Amniotic epithelial cell (primary cell): ENCODE results near the gene RIC8A.
"Not testable (repeated sequence)": the region's sequence is repeated elsewhere in the genome, so short reads cannot be mapped to it uniquely, and the experiment has no call there.

Source experiments
- DNase-seq: peaks from one replicate; pipeline ENCODE4 v3.0.0-alpha.2; 2010; ENCODE audit warnings: low read depth

Gene RIC8A

DNA sequence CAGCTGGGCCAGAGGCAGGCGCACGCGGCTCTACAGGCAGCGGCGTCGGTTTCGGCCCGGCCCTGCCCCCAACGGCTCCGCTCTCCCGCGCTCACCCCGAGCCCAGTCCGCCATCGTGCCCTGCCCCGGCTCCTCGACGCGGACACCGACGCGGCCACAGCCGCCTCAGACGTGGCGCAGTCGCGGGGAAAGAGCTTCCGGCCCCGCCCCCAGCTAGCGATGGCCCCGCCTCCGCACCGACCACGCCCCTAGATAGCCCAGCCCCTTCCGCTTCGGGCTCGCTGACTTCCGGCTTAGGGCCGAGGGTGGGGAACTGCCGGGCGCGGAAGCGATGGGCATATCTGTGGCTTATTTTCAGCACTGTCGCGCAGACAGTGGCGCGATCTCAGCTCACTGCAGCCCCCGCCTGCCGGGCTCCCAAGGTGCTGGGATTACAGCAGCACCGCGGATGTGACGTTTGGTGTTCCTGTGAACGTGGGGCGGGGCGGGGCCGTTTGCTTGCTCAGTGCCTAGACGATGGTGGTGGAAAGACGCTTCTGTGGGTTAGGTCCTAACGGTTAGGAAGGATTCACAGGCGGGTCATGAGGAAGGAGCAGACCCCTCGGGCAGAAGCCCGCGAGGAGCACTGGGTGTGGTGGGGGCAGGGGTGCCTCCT is at the start of gene RIC8A, which contains the start of gene BET1L:
RIC8A (plus strand) TSS at position 501 of the 655 bp plus-strand sequence. CDS start 1,147 bp downstream, outside the sequence.
BET1L (minus strand) TSS at position 192 of the 655 bp plus-strand sequence; CDS start at position 114, 78 bp downstream.
- DNase-seq = peak; percentile 98

DNA sequence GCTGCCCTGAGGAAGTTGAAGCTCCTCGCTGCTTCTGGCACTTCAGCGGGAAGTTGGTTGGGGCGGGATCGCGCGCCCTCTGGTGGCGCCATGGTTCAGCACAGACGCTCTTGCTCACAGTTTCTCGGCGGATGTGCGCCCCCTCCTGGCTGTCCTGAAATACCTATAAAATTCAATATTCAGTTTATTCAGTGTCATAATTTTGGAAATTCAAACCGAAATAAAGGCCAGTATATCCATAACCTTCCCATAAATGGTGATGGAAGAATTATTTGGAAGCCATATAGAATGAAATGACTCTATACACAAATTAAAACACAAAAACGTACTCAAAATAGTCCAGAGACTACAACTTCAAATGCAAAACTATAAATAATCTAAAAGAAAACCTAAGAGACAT is 27.3 kb upstream of the RIC8A start:
- not testable (repeated sequence) for DNase-seq

DNA sequence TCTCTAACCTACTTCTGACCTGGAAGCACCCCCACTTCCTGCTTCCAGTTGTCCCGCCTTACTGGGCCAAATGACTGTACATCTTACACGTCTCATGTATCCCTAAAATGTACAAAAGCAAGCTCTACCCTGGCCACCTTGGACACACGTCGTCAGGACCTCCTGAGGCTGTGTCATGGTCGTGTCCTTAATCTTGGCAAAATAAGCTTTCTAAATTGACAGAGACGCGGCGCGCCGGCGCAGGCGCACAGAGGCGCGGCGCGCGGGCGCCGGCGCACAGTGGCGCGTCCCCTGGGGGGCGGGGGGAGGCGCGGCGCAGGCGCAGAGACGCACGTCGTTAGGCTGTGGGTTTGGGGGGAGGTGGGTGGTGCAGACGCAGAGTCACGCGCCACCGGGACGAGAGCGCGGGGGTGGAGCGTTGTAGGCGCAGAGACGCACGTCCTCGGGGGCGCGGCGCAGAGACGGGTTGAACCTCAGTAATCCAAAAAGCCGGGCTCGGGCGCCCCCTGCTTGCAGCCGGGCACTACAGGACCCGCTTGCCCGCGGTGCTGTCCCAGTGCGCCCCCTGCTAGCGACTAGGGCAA is 18.2 kb upstream of the RIC8A start:
- DNase-seq = not testable (repeated sequence)

DNA sequence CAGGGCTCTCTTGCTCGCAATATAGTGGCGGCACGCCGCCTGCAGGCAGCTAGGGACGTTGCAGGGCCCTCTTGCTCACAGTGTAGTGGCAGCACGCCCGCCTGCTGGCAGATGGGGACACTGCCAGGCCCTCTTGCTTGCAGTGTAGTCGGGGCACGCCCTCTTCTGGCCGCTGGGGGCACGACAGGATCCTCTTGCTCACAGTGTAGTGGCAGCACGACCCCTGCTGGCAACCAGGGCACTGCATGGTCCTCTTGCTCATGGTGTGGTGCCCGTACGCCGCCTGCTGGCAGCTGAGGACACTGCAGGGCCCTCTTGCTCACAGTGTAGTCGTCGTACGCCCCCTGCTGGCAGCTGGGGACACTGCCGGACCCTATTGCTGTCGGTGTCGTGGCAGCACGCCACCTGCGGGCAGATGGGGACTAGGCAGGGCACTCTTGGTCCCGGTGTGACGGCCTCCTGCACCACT is 17.6 kb upstream of the RIC8A start:
- not testable (repeated sequence) for DNase-seq

DNA sequence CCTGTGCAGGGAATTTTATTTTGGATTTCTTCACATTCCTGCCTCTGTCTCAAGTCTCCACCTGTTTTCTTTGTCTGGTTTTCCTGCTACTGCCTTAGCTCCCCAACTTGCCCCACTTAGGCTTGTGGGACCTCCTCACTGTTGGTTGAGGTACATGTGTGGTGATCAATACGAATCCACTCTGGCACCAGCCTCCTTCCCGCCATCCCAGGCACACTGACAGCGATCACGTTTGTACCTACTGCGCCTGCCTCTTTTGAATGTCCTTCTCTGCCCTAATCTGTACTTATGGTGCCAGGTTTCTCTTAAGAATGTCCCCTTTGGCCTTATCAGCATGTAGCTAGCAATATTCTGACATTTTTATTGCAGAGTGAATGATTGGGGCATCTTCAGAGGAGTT is 17.0 kb upstream of the RIC8A start:
- not testable (repeated sequence) for DNase-seq

DNA sequence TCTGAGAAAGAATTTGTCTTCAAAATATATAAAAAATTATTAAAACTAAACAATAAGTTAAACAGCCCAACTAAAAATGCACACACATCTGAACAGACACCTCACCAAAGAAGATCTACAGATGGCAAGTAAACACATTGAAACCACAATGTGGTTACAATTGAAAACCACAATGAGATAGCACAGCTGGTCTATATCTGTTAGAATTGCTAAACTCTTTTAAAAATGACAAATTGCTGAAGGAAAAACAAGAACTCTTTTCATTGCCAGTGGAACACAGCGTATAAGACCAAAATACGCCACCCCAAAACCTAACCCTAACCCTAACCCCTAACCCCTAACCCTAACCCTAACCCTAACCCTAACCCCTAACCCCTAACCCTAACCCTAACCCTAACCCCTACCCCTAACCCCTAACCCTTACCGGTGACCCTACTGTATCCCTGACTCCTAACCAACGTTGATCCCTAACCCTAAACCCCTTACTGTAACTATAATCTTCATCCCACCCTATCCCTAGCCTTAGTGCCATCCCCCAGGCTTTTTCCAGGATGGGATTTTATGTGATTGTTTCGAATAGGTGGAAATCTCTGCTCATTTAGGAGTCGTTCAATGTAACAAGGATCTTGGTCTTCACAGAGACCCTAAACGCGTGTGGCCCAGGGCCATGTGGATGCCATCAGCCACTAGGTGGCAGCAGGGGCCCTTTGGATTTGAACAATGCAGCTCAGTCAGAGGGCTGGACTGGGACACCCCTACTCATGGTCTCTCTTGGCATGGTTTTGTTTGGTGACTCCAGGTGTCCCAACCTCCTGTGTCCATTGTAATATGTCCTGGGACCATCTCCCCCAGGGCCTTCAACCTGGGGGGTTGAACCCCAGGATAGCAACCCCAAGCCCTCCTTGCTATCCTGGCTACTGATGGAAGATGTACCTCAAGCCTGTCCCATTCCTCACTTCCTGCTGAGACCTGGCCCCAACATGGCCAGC is 15.7 kb upstream of the RIC8A start:
- not testable (repeated sequence) for DNase-seq

DNA sequence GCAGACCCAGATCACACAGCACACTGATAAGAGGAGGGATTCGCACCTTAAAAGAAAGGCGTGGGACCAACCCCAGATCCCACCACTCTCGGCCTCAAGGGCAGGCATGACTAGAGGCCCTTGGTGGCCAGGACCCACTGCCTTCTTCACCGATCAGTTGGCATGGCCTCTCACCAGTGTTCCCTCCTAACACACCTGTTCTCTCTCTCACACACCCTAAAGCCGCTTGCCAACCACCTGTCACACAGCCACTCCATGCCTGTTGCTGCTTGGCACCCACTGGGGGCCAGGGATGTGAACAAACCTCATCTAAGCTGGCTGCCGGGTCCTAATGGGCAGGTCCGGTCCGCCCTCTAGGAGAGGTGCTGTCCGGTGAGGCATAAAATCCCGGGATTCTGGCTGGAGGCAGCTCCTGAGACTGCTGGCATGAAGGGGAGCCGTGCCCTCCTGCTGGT is 14.8 kb upstream of the RIC8A start, which contains the start of gene SCGB1C1:
SCGB1C1 (plus strand) TSS at position 405 of the 455 bp plus-strand sequence; CDS start at position 427, 22 bp downstream.
- not testable (repeated sequence) for DNase-seq

DNA sequence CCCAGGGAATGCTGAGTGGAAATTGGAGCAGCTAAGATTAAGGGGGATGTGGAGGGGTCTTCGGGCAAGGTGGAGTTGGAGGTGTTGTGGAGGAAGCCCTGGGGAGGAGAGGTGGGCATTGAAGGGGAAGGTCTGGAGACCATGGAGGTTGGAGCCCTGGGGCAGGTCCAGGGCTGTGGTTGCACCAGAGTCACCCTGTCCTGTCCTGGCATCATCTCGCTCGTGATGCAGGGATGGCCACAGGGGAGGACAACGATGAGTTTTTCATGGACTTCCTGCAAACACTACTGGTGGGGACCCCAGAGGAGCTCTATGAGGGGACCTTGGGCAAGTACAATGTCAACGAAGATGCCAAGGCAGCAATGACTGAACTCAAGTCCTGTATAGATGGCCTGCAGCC is 14.0 kb upstream of the RIC8A start:
- DNase-seq = not testable (repeated sequence)

DNA sequence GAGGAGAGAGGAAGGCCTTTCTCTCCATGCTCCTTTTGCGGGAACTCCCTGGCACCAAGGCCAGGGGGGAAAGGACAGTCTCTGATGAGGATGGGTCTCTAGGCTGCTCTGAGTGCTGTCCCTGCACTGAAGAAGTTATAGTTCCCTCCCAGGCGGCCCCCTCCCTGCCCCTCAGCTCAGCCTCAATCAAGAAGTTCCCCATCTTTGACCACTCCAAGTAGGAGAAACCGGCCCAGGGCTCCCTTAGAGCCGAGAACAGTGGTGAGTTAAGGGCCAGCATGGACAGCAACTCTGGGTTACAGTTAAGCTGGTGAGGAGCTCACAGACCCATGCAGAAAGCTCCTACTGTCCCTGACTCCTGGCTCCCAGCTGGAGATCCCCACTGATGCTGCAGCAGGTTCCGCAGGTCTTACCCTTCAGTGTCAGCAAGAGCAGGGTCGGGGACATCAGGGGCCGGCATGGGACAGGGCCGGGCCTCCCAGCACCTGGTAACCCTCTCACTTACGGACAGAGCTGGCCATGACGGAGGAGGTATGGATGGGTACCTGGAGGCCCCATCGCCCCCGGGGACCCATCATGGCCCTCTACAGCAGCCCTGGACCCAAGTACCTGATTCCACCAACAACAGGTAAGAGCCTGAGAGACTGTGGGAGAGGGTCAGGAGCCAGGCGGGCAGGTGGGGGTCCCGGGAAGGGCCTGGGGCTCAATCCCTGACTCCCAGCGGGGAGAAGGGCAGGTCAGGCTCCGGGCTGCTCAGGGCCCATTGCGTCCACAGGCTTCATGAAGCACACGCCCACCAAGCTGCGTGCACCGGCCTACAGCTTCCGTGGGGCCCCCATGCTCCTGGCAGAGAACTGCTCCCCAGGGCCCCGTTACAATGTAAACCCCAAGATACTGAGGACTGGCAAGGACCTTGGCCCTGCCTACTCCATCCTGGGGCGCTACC is 10.4 kb upstream of the RIC8A start:
- no peak for DNase-seq

DNA sequence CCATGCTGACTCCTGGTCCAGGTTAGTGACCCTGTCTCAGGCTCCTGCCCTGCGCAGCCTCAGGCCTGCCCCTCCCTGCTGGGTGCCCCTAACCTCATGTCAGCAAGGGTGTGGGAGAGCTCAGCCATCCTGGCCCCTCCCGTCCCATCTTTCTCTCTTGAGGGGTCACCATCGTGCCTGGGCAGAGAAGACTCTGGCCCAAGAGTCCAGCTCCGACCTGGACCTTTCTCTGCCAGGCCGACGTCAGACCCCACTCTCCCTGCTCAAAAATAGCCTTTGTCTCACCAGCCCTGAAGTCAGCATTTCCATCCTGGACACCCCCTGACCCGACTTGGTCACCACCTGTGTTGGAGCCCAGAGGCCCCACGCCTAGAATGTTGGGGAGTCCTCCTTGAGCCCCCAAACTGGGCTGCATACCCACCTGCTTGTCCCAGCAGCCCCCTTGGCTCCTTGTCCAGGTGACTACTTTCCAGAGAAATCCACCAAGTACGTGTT is 9.7 kb upstream of the RIC8A start:
- no peak for DNase-seq

DNA sequence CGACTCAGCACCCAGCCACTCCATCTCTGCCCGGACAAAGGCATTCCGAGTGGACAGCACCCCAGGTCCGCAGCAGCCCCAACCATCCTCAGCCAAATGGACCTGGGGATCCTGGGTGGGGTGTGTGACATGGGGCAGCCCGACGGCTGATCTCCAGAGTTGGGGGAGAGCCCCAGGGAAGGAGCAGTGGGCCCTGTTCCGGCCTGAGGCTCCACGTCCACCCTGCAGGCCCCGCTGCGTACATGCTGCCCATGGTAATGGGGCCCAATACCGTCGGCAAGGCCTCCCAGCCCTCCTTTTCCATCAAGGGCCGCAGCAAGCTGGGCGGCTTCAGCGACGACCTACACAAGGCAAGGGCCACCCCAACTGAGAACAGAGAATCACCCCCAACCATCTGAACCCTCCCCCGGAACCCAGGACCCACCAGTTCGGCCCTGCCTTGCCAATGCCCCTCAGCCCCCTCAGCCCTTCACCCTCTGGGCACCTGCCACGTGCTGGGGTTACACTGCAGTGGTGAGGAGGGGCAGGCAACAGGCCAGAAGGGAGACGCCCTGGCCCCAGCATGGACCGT is 9.2 kb upstream of the RIC8A start:
- DNase-seq = no peak

DNA sequence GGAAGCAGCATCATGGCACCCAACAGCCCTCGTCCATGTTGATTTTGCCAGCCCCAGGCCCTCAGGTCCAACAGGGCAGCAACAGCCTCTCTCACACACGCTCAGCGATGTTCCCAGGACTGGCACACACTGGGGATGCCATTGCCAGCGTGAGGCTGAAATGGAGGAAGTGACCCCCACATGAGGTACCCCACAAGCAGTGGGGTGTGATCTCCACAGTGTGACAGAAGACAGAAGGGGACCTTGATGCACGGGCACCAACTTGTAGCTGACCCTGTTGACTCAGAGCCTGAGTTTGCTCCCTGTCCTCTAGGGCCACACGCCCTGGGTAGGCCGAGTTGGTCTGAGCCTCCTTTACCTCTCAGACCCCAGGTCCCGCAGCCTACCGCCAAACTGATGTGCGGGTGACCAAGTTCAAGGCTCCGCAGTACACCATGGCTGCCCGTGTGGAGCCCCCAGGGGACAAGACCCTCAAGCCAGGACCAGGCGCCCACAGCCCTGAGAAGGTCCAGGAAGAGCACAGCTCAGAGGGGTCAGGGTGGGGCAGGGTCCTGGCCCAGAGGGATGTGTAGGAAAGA is 8.4 kb upstream of the RIC8A start:
- no peak for DNase-seq

DNA sequence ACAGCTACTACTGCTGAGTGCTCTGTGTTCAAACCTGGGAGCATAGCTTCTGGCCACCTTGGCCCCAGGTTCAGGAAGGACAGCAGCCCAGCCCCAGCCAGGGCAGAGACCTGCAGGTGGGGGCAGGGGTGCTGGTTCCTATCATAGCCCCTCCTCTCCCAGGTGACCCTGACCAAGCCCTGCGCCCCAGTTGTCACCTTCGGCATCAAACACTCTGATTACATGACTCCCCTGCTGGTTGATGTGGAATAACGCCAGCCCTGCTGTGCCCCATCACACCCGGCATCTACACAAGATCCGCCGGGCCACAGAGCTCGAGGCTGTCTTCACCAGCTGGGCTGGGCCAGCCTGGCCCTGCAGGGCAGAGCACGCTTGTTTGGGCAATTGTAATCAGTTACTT is 7.7 kb upstream of the RIC8A start:
- DNase-seq = no peak

DNA sequence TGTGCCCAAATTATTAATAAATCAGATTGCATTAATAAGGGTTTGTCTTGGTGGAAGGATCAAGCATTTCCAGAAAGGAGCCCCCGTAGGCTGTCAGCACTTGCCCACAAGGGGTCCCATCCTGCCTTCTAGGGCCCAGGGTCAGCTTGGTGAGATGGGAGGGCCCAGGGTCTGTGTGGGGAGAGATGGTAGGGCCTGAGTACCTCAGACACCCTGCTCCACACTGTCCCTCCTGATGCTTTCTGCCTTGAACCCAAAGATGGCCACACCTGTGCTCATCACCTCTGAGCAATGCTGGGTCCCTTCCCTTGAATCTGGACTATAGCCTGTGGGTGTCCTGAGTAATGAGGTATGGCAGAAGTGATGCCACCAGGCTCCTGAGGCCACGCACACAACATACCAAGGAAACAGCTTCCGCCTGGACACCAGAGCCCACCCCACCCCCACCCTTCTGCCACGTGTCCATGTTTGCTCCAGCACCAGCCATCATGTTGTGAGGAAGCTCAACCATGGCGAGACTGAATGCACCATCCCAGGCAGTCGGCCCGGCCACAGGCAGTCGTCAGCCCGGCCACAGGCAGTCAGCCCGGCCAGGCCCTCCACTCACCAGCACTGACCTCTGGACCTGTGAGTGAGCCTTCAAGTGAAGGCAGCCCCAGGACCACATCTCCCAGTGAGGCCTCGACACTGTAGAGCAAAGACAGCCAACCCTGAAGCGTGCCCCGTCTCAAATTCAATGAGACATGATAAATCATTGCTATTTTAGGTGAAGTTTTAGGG is 7.1 kb upstream of the RIC8A start:
- no peak for DNase-seq

DNA sequence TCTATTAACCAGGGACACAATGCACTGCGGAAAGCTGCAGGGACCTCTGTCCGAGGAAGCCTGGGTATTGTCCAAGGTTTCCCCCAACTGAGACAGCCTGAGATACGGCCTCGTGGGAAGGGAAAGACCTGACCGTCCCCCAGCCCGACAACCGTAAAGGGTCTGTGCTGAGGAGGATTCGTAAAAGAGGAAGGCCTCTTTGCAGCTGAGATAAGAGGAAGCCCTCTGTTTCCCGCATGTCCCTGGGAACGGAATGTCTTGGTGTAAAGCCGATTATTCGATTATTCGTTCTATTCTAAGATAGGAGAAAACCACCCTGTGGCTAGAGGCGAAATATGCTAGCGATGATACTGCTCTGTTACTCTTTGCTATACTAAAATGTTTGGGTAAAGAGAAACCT is 5.5 kb upstream of the RIC8A start:
- DNase-seq = no peak

DNA sequence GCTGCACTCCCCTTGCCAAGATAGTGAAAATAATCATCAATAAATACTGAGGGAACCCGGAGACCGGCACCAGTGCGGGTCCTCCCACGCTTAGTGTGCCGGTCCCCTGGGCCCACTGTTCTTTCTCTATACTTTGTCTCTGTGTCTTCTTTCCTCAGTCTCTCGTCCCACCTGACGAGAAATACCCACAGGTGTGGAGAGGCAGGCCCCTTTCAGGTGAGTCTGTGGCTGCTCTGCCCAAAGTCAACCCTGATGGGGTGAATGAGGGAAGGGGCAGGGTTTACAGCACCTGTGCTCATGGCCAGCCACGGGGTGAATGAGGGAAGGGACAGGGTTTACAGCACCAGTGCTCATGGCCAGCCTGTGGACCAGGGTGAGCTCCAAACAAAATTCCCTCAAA is 5.0 kb upstream of the RIC8A start:
- no peak for DNase-seq

DNA sequence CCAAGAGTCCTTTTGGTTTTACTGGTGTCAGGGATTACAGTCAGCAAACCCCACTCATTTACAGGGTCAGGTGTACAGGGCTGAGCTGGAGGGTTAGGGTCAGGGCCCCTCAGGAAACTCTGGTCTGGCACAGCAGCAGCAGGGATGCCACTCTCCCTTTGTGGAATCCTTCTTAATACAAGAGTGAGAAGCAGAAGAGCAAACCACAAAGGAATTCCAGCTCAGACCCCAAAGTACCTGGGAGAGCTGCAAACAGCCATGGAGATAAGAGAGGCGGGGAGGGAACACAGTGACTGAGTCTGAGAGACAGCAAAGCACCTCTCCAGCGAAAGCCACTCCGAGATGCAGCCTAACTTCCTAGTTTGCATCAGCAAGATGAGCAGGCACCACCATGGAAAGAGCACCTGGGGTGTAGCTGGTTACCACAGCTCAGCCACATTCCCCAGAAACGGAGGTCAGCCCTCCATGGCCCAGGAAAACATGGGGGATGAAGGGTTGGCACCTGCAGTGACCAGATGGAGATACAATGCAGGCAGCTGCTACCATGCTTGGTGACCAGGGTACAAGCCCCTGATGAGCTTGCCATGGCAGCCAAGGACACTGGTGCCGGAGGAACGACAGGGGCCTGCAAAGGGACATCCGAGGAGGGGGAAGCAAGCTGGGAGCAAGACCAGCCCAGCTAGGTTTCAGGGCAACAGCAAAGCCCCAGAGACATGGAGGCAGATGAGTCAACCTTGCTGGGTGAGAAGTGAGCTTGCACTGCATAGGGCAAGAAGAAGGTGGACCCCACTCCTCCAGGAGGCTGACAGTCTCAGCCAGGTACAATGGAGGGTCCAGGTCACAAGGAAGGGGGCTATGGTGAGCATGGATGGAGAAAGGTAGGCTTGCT is 4.2 kb upstream of the RIC8A start:
- DNase-seq = no peak

DNA sequence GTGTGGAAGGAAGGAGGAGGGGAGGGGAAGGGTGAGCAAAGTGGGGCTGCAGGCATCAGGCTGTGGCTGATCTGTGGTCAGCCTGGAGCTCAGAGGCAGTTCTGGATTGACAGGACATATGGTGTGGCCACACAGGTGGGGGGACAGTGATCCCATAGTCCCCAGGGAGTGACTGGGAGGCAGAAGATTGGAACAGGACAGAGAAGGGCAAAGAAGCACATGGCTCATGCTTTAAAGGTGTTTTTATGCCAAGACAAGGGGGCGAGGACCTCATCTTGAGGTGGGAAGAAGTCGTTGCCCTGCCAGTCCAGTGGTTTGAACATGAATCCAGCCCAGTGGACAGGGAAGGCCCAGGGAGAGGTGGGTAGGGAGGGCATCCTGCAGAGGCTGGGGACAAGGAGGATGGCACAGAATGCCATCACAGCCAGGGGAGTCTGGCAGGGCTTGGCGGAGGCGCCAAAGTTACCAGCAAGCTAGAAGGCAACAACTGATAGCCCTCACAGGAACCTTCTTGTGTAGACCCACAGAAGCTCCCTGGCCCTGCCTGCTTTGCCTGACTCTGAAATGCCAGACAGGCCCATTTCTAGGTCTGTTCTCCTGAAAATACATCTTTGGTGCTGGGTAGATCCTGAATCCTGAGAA is 3.4 kb upstream of the RIC8A start:
- DNase-seq = no peak
